Fibroblast of pulmonary artery (primary cell): Measurements from ENCODE around the gene KRT15.

Source experiments
- DNase-seq: peaks from one replicate; pipeline ENCODE4 v3.0.0-alpha.2; 2010; ENCODE audit warnings: low read depth
- H3K4me3 ChIP-seq: replicated peaks from 2 replicates; pipeline ENCODE4 v1.5.1; 2011; ENCODE audit warnings: low read depth, mild to moderate bottlenecking, control low read depth, low read length, moderate library complexity
- CTCF ChIP-seq: IDR thresholded peaks from 2 replicates; pipeline ENCODE4 v1.5.1; 2011; ENCODE audit warnings: mild to moderate bottlenecking, control low read depth, low read length, inconsistent platforms; ENCODE audit errors: missing control alignments

KRT15 gene

GRCh38 chr17:41505809-41506767, 12.6 kb downstream of the KRT15 start:
- no peak overlapping the region for H3K4me3 ChIP-seq
- DNase-seq, result no peak
- TF ChIP-seq CTCF, result no peak

GRCh38 chr17:41505007-41505808, 13.5 kb downstream of the KRT15 start, which contains the start of gene KRT13:
TSS of gene KRT13 (minus strand) at chr17:41505612. CDS start at chr17:41505550, 62 bp downstream.
- TF ChIP-seq CTCF, result no peak
- no peak for DNase-seq

GRCh38 chr17:41504246-41504977, 14.3 kb downstream of the KRT15 start:
- H3K4me3 ChIP-seq, result no peak overlapping the region
- DNase-seq, result peak; percentile 22
- no peak for TF ChIP-seq CTCF

More at GRCh38 chr17:41505007-41505808, 13.5 kb downstream of the KRT15 start, which contains the start of gene KRT13:
- H3K4me3 ChIP-seq, result no peak within 1 kb of the TSS

GRCh38 chr17:41503202-41503601, 15.5 kb downstream of the KRT15 start:
- no peak for TF ChIP-seq CTCF
- DNase-seq, result no peak
- no peak overlapping the region for H3K4me3 ChIP-seq

GRCh38 chr17:41500131-41500911, 18.4 kb downstream of the KRT15 start:
- no peak for TF ChIP-seq CTCF
- DNase-seq, result peak; percentile 47
- H3K4me3 ChIP-seq, result no peak overlapping the region

- no peak for TF ChIP-seq CTCF
- DNase-seq, result no peak
- H3K4me3 ChIP-seq, result no peak overlapping the region
These were observed 19.0 kb downstream of the KRT15 start for GRCh38 chr17:41499714-41500113.
